Mucosa of descending colon (tissue), 3 donors: Measurements from ENCODE around the gene CRIM1. TPM values are rescaled to one million over a fixed set of nuclear protein-coding genes. Genes with fewer than 3 reads are reported as not detected.

Experiments
- ATAC-seq: fragments of 200-7000 bp; cut with Tn5 transposase; one replicate; pipeline ENCODE4 v1.9.1; 2020; ENCODE audit warnings: mild to moderate bottlenecking, moderate library complexity
- DNase-seq, 3 donors: peaks; one replicate each; pipeline ENCODE4 v3.0.0-alpha.2; 2020
- H3K36me3 ChIP-seq: fragments of 200-600 bp; one replicate; pipeline ENCODE4 v1.8.0; 2021; ENCODE audit warnings: low read depth, mild to moderate bottlenecking
- H3K4me1 ChIP-seq: fragments of 200-600 bp; one replicate; pipeline ENCODE4 v1.8.0; 2021; ENCODE audit warnings: low read depth, mild to moderate bottlenecking
- H3K4me3 ChIP-seq: fragments of 200-600 bp; one replicate; pipeline ENCODE4 v1.8.0; 2021; ENCODE audit warnings: mild to moderate bottlenecking
- H3K9me3 ChIP-seq: fragments of 200-600 bp; one replicate; pipeline ENCODE4 v1.8.0; 2021; ENCODE audit warnings: mild to moderate bottlenecking
- intact Hi-C, 2 donors: fragments of 100-400 bp; cut with DNase I in 1 of 2; cut with micrococcal nuclease in 1 of 2; formaldehyde crosslinking; loops; one replicate each; pipeline versions ENCODE4 v1.11.0 to v1.11.1; 2022; cut with DNase I, micrococcal nuclease
- total RNA-seq, 3 donors: library from RNA; stranded (reverse); fragmentation: NEBNext Ultra II Directional in 2 of 3; extraction: Animal tissue kit (Norgen Biotek cat#: 25700) in 2 of 3; gene quantifications; one replicate each; pipeline versions ENCODE4 v1.2.1 to v1.2.4, GENCODE V29; 2021 to 2023
- TF ChIP-seq, protein P1 (sequence below): fragments of 200-600 bp; IDR thresholded peaks from one replicate; pipeline ENCODE4 v1.8.0; 2022; ENCODE audit warnings: antibody characterized with exemption, mild to moderate bottlenecking
- donor health status: DM: no; HTN: no; CAD: no; lungs with moderate emphysema.
- donor health status: DM: no; HTN: no; CAD: no.
- donor health status: DM: no; HTN: yes; CAD: no.

CRIM1 gene
- total RNA-seq, 3 donors from 2014 or later = 66.9 to 104 (median 85.8) TPM

DNA sequence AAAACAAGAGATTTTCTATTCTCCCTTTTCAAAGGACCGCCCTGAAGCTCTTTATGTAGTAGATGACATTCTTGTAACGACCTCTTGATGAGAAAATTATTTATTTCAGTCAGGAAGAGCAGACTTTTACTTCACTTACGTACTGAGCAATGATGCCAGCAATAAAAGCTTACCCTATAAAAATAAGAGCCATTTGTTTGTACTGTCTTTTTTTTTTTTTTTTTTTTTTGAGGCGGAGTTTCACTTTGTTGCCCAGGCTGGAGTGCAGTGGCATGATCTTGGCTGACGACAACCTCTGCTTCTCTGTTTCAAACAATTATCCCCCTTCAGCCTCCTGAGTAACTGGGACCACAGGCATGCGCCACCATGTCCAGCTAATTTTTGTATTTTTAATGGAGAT lies 39.2 kb downstream of the CRIM1 start:
- intact Hi-C loops = no loop called here
- no peak overlapping the region for H3K4me3 ChIP-seq
- peaks cover 30% of the 10 kb centered on the region for H3K4me1 ChIP-seq
- no peaks in the 10 kb centered on the region for H3K36me3 ChIP-seq
- peak in 1 of 3 donors; percentile 43 for DNase-seq
- TF ChIP-seq, protein P1, sequence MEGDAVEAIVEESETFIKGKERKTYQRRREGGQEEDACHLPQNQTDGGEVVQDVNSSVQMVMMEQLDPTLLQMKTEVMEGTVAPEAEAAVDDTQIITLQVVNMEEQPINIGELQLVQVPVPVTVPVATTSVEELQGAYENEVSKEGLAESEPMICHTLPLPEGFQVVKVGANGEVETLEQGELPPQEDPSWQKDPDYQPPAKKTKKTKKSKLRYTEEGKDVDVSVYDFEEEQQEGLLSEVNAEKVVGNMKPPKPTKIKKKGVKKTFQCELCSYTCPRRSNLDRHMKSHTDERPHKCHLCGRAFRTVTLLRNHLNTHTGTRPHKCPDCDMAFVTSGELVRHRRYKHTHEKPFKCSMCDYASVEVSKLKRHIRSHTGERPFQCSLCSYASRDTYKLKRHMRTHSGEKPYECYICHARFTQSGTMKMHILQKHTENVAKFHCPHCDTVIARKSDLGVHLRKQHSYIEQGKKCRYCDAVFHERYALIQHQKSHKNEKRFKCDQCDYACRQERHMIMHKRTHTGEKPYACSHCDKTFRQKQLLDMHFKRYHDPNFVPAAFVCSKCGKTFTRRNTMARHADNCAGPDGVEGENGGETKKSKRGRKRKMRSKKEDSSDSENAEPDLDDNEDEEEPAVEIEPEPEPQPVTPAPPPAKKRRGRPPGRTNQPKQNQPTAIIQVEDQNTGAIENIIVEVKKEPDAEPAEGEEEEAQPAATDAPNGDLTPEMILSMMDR = no peak
- no peaks in the 10 kb centered on the region for H3K9me3 ChIP-seq
- ATAC-seq = peak; percentile 73

DNA sequence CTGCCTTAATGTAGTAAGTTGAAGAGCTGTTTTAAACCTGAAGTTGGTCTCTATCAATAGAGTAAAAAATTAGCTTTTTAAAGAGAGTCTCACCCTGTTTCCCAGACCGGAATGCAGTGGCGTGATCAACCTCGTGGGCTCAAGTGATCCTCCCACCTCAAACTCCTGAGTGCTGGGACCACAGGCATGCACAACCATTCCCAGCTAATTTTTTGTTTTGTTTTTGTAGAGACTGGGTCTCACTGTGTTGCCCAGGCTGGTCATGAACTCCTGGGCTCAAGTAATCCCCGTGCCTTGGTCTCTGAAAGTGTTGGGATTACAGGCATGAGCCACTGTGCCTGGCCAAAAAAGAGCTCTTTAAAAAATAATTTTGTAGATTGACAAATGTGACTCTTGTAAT lies 40.3 kb downstream of the CRIM1 start:
- intact Hi-C loops = no loop called here
- Histone ChIP-seq H3K36me3 (no peaks in the 10 kb centered on the region), H3K4me3 (no peak overlapping the region), H3K9me3 (no peaks in the 10 kb centered on the region), H3K4me1 (peaks cover 30% of the 10 kb centered on the region)
- no peak for ATAC-seq
- TF ChIP-seq, protein P1 = no peak
- DNase-seq = no peak

DNA sequence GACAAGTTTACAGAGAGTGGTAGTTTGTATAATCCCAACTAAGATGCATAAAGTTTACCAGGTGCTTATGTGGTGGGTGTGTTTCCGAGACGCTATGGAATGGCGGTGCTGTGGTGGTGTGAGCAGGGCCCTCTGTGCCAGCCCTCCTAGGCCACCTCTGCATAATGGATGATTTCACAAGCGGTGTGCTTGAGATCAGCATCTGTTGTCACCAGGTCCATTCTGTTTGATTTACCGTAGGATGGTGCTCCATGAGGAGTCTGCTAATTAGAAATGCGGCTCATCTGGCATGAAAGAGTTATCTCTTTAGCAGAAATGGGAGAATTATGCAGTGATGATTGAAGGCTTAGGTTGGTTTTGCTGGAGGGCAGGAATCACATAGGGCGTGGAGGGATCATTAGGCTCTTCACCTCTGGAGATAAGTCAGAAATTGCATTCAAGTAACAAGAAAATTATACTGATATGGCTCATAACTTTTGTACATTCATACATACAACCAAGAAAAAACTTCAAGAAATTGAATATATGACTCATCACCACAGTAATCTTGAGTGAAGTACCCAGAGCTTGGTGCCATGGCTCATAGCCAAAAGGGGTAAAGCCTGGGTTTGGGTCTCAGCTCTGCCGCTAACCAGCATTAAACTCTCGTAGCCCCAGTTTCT lies 41.4 kb downstream of the CRIM1 start:
- TF ChIP-seq, protein P1 = no peak
- no peak for DNase-seq
- Histone ChIP-seq H3K9me3 (no peaks in the 10 kb centered on the region), H3K36me3 (no peaks in the 10 kb centered on the region), H3K4me1 (peaks cover 30% of the 10 kb centered on the region), H3K4me3 (no peak overlapping the region)
- no peak for ATAC-seq
- intact Hi-C loops = no loop called here

DNA sequence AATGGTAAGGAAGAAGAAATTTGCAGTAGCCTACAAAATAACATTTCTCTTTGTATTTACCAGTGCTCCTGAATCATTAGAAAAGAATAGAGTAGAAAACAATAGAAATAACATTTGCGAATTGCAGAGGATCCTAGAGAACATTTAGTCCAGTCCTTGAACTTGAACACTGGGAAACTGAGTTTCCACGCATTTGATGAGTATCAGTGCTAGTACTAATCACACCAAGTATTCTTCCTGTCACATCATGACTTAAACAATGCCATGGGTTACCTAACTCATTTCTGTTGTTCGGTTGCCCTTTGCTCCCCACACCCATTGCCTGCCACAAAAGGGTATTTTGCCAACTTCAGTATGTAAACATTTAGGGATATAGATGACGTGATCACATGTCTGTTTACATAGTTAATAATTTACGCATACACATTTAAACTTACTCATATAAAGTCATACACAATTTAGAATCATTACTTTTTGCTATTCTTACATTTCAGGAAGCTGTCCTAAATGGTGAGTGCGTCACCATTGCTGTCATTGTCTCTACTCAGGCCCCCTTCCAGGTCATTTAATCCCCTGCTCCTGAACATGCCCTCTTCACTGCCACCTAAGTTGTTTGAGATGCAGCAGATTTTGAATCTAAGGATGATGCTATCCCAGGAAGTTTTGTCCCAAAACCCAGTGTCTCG lies 42.3 kb downstream of the CRIM1 start:
- TF ChIP-seq, protein P1 = no peak
- Histone ChIP-seq H3K4me3 (no peak overlapping the region), H3K9me3 (no peaks in the 10 kb centered on the region), H3K4me1 (peaks cover 30% of the 10 kb centered on the region), H3K36me3 (no peaks in the 10 kb centered on the region)
- peak; percentile 95 for ATAC-seq
- peak in 2 of 3 donors; percentile 68 to 82 for DNase-seq
- intact Hi-C loops = no loop called here

DNA sequence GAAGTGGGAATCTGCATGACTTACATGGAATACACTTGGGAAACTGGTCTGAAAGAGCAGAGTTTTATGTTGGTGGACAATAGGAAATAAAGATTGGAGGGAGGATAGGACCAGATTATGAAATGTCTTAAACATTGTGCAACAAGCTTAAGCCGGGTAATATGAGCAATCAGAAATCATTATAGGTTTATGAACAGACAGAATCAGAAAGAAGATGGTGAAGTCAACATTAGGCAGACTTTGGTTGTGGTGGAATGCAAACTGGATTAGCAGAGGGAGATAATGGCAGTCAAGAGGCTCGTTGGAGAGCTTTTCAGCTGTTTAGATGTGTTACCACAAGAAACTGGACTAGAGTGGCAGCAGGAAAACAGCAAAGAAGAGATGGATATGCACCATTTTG lies 43.5 kb downstream of the CRIM1 start:
- TF ChIP-seq, protein P1 = no peak
- peaks cover 30% of the 10 kb centered on the region for H3K4me1 ChIP-seq

More for the DNA sequence above, 43.5 kb downstream of the CRIM1 start:
- Histone ChIP-seq H3K4me3 (no peak overlapping the region), H3K9me3 (no peaks in the 10 kb centered on the region), H3K36me3 (no peaks in the 10 kb centered on the region)
- ATAC-seq (no peak), DNase-seq (no peak)
- intact Hi-C loops = no loop called here
